DOHH2 (cell line): ENCODE measurements around the gene CD2BP2.
A peak's percentile ranks its signal among the peaks of the same experiment; 100 is the strongest.
"Not testable (repeated sequence)": the region's sequence is repeated elsewhere in the genome, so short reads cannot be mapped to it uniquely, and the experiment has no call there.

Source experiments
- H3F3A ChIP-seq: fragments of 200-600 bp; sonication (generic), shearing (Covaris generic); 2 replicates; pipeline ENCODE4 v1.6.0; 2016; ENCODE audit warnings: antibody characterized with exemption, mild to moderate bottlenecking; ENCODE audit not compliant: control insufficient read depth, insufficient read depth
- H3K27ac ChIP-seq: fragments of 200-600 bp; sonication (generic); 2 replicates; pipeline ENCODE4 v1.5.1; 2014; ENCODE audit warnings: low read depth, mild to moderate bottlenecking, low read length, moderate library complexity
- H3K27me3 ChIP-seq: fragments of 200-600 bp; sonication (generic); 2 replicates; pipeline ENCODE4 v1.6.1; 2014; ENCODE audit warnings: mild to moderate bottlenecking, low read length, mixed read lengths; ENCODE audit not compliant: control insufficient read depth
- H3K36me3 ChIP-seq: fragments of 200-600 bp; sonication (generic); 2 replicates; pipeline ENCODE4 v1.6.1; 2014; ENCODE audit warnings: mild to moderate bottlenecking, low read length, moderate library complexity, mixed read lengths; ENCODE audit not compliant: control insufficient read depth
- H3K4me1 ChIP-seq: fragments of 200-600 bp; sonication (generic); 2 replicates; pipeline ENCODE4 v1.6.1; 2014; ENCODE audit warnings: mild to moderate bottlenecking, low read length, mixed read lengths; ENCODE audit not compliant: control insufficient read depth
- H3K4me2 ChIP-seq: fragments of 200-600 bp; sonication (generic); 2 replicates; pipeline ENCODE4 v1.6.0; 2014; ENCODE audit warnings: mild to moderate bottlenecking, low read length, moderate library complexity
- H3K4me3 ChIP-seq: fragments of 200-600 bp; sonication (generic); 2 replicates; pipeline ENCODE4 v1.5.1; 2014; ENCODE audit warnings: mild to moderate bottlenecking, low read length, mixed read lengths
- H3K79me2 ChIP-seq: fragments of 200-600 bp; sonication (generic); 2 replicates; pipeline ENCODE4 v1.6.1; 2014; ENCODE audit warnings: mild to moderate bottlenecking, low read length, mixed read lengths; ENCODE audit not compliant: control insufficient read depth
- H3K9me2 ChIP-seq: fragments of 200-600 bp; sonication (generic); replicated peaks from 2 replicates; pipeline ENCODE4 v1.6.1; 2014; ENCODE audit warnings: mild to moderate bottlenecking, low read length, mixed read lengths; ENCODE audit not compliant: control insufficient read depth
- H3K9me3 ChIP-seq: fragments of 200-600 bp; sonication (generic); 2 replicates; pipeline ENCODE4 v1.6.1; 2014; ENCODE audit warnings: antibody characterized with exemption, low read length, mixed read lengths; ENCODE audit not compliant: control insufficient read depth, insufficient read depth
- H4K20me1 ChIP-seq: fragments of 200-600 bp; sonication (generic); 2 replicates; pipeline ENCODE4 v1.6.0; 2014; ENCODE audit warnings: low read depth, mild to moderate bottlenecking, antibody characterized with exemption, low read length, moderate library complexity; ENCODE audit not compliant: control insufficient read depth, insufficient read depth
- CTCF ChIP-seq: fragments of 200-600 bp; sonication (generic); IDR thresholded peaks from one replicate; pipeline ENCODE4 v1.5.1; 2014; ENCODE audit warnings: antibody characterized with exemption, mild to moderate bottlenecking, low read depth, low read length; ENCODE audit not compliant: poor library complexity, severe bottlenecking
- EZH2phosphoT487 ChIP-seq: fragments of 200-600 bp; sonication (generic); IDR thresholded peaks from 2 replicates; pipeline ENCODE4 v1.6.1; 2017; ENCODE audit warnings: borderline replicate concordance, mild to moderate bottlenecking, antibody characterized with exemption, low read length, moderate library complexity, mixed read lengths

Gene CD2BP2

GRCh38 chr16:30348113-30348512, 7.0 kb downstream of the CD2BP2 start:
- Histone ChIP-seq H3K9me3 (no peaks in the 10 kb centered on the region), H3K9me2 (no peaks in the 10 kb centered on the region), H3K4me1 (peaks cover 72% of the 10 kb centered on the region), H3F3A (peaks cover 38% of the 10 kb centered on the region), H3K79me2 (peaks cover 29% of the 10 kb centered on the region), H3K36me3 (peaks cover 46% of the 10 kb centered on the region), H3K27ac (peak overlapping the region; percentile 18), H3K27me3 (no peaks in the 10 kb centered on the region), H3K4me3 (no peak overlapping the region), H3K4me2 (no peak overlapping the region), H4K20me1 (no peaks in the 10 kb centered on the region)
- TF ChIP-seq CTCF (no peak), EZH2phosphoT487 (no peak)

GRCh38 chr16:30346286-30346685, 8.8 kb downstream of the CD2BP2 start:
- Histone ChIP-seq H3K36me3 (peaks cover 27% of the 10 kb centered on the region), H3K27me3 (no peaks in the 10 kb centered on the region), H3K9me2 (no peaks in the 10 kb centered on the region), H3K9me3 (no peaks in the 10 kb centered on the region), H3K4me2 (no peak overlapping the region), H3K79me2 (peaks cover 24% of the 10 kb centered on the region), H4K20me1 (no peaks in the 10 kb centered on the region), H3K4me3 (no peak overlapping the region), H3K4me1 (peaks cover 71% of the 10 kb centered on the region), H3K27ac (no peak overlapping the region), H3F3A (peaks cover 33% of the 10 kb centered on the region)
- no peak for TF ChIP-seq EZH2phosphoT487
- TF ChIP-seq CTCF, result no peak

- Histone ChIP-seq H3K27ac (peak overlapping the region; percentile 69), H3K4me2 (peak overlapping the region; percentile 80), H3K4me3 (peak overlapping the region; percentile 72), H3K4me1 (peaks cover 46% of the 10 kb centered on the region), H3K79me2 (peaks cover 24% of the 10 kb centered on the region)
- not testable (repeated sequence) for H3K9me2 ChIP-seq, H3K27me3 ChIP-seq, H3K36me3 ChIP-seq, H3F3A ChIP-seq, H3K9me3 ChIP-seq, H4K20me1 ChIP-seq
Observed at GRCh38 chr16:30343491-30343820, 11.7 kb downstream of the CD2BP2 start.

GRCh38 chr16:30342751-30343490, 12.2 kb downstream of the CD2BP2 start:
- TF ChIP-seq EZH2phosphoT487, result no peak
- TF ChIP-seq CTCF, result no peak
- H4K20me1 ChIP-seq, result no peaks in the 10 kb centered on the region
- peak overlapping the region; percentile 72 for H3K4me3 ChIP-seq
- H3F3A ChIP-seq, result peaks cover 9% of the 10 kb centered on the region
- H3K4me2 ChIP-seq, result peak overlapping the region; percentile 80
- no peaks in the 10 kb centered on the region for H3K9me2 ChIP-seq
- peaks cover 20% of the 10 kb centered on the region for H3K79me2 ChIP-seq
- no peaks in the 10 kb centered on the region for H3K9me3 ChIP-seq
- H3K36me3 ChIP-seq, result peaks cover 7% of the 10 kb centered on the region
- H3K27me3 ChIP-seq, result no peaks in the 10 kb centered on the region
- peaks cover 42% of the 10 kb centered on the region for H3K4me1 ChIP-seq
- H3K27ac ChIP-seq, result peak overlapping the region; percentile 69
